ENCODE measurements around the gene SLC43A2. TPM values are rescaled to one million over a fixed set of nuclear protein-coding genes. Genes with fewer than 3 reads are reported as not detected.
A peak's percentile ranks its signal among the peaks of the same experiment; 100 is the strongest.

SLC43A2 gene
- total RNA-seq, 1 donor from 2014 or later, result 2.5 TPM

GRCh38 chr17:1606352-1606985 lies 22.2 kb downstream of the SLC43A2 start:
- H3K36me3 Mint-ChIP-seq (ENCODE audit: low read depth), result no peaks in the 10 kb centered on the region
- H3K27ac Mint-ChIP-seq, result peak overlapping the region; percentile 84
- H3K4me3 Mint-ChIP-seq, result no peak overlapping the region
- no peaks in the 10 kb centered on the region for H3K27me3 Mint-ChIP-seq (ENCODE audit: insufficient read depth)
- H3K4me1 Mint-ChIP-seq (ENCODE audit: low read depth), result peaks cover 20% of the 10 kb centered on the region
- DNase-seq (ENCODE audit: low spot score), result no peak
- H3K9me3 Mint-ChIP-seq, result peaks cover 4% of the 10 kb centered on the region
- intact Hi-C loops (cut with micrococcal nuclease), result no loop called here

- Mint-ChIP-seq H3K27me3 (ENCODE audit: insufficient read depth) (no peaks in the 10 kb centered on the region), H3K4me1 (ENCODE audit: low read depth) (peaks cover 20% of the 10 kb centered on the region), H3K9me3 (peaks cover 10% of the 10 kb centered on the region), H3K36me3 (ENCODE audit: low read depth) (no peaks in the 10 kb centered on the region), H3K27ac (peak overlapping the region; percentile 52), H3K4me3 (no peak overlapping the region)
- no peak for DNase-seq (ENCODE audit: low spot score)
- intact Hi-C loops (cut with micrococcal nuclease), result no loop called here
Measured at GRCh38 chr17:1605681-1606351, 22.8 kb downstream of the SLC43A2 start.

DNA sequence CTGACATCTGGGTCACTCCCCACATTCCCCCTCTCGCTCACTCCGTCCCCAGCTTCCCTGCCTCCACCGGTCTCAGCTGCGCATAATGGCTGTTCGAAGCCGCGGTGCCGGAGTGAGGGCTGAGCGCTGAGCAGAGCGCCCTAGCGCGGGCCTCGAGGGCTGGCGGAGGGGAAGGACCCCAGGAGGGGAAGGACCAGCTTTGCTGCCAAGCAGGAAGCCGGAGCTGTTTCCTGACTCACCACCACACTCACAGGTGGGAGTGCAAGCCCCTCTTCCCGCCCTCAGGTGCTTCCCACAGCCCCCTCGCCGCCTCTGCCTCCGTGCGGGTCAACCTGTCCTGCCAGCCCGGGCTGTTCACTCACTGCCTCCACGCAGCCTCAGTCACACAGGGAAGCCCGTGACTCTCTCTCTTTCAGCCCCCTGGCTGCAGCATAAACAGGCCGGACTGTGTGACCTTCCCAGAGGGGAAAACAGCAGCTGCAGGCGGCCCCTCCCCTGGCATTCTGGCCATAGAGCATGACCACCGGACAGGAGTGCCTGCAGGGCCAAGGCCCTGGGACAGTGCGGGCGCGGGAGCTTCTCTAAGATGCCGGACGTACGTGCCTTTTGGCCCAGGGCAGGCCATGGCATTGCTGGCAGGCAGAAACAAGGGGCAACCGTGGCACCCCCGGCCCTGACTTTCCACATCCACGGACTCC lies 23.7 kb downstream of the SLC43A2 start:
- peaks cover 12% of the 10 kb centered on the region for H3K9me3 Mint-ChIP-seq
- no peak overlapping the region for H3K27ac Mint-ChIP-seq
- peaks cover 20% of the 10 kb centered on the region for H3K4me1 Mint-ChIP-seq (ENCODE audit: low read depth)
- no peak for DNase-seq (ENCODE audit: low spot score)
- no peaks in the 10 kb centered on the region for H3K27me3 Mint-ChIP-seq (ENCODE audit: insufficient read depth)
- H3K4me3 Mint-ChIP-seq, result no peak overlapping the region
- H3K36me3 Mint-ChIP-seq (ENCODE audit: low read depth), result no peaks in the 10 kb centered on the region
- intact Hi-C loops (cut with micrococcal nuclease), result no loop called here

DNA sequence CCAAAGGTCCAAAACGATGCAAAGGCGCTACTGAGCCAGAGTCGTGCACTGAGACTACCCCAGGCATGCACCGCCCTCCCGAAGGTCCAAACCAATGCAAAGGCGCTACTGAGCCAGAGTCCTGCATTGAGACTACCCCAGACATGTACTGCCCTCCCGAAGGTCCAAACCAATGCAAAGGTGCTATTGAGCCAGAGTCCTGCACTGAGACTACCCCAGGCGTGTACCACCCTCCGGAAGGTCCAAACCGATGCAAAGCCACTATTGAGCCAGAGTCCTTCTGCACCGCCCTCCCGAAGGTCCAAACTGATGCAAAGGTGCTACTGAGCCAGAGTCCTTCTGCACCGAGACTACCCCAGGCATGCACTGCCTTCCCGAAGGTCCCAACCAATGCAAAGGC lies 27.1 kb downstream of the SLC43A2 start:
- Mint-ChIP-seq H3K4me3 (no peak overlapping the region), H3K9me3 (peaks cover 12% of the 10 kb centered on the region), H3K27me3 (ENCODE audit: insufficient read depth) (peaks cover 2% of the 10 kb centered on the region), H3K4me1 (ENCODE audit: low read depth) (peaks cover 6% of the 10 kb centered on the region), H3K27ac (no peak overlapping the region), H3K36me3 (ENCODE audit: low read depth) (no peaks in the 10 kb centered on the region)
- intact Hi-C loops (cut with micrococcal nuclease), result no loop called here
- no peak for DNase-seq (ENCODE audit: low spot score)

GRCh38 chr17:1598399-1599095 lies 30.1 kb downstream of the SLC43A2 start:
- Mint-ChIP-seq H3K27me3 (ENCODE audit: insufficient read depth) (peaks cover 5% of the 10 kb centered on the region), H3K4me1 (ENCODE audit: low read depth) (no peaks in the 10 kb centered on the region), H3K27ac (no peak overlapping the region), H3K36me3 (ENCODE audit: low read depth) (no peaks in the 10 kb centered on the region), H3K9me3 (peaks cover 12% of the 10 kb centered on the region), H3K4me3 (no peak overlapping the region)
- intact Hi-C loops (cut with micrococcal nuclease), result no loop called here
- no peak for DNase-seq (ENCODE audit: low spot score)

GRCh38 chr17:1597861-1598342 lies 30.7 kb downstream of the SLC43A2 start:
- intact Hi-C loops (cut with micrococcal nuclease), result no loop called here
- Mint-ChIP-seq H3K4me3 (no peak overlapping the region), H3K27ac (no peak overlapping the region), H3K9me3 (peaks cover 12% of the 10 kb centered on the region), H3K36me3 (ENCODE audit: low read depth) (no peaks in the 10 kb centered on the region), H3K27me3 (ENCODE audit: insufficient read depth) (peaks cover 6% of the 10 kb centered on the region), H3K4me1 (ENCODE audit: low read depth) (no peaks in the 10 kb centered on the region)
- DNase-seq (ENCODE audit: low spot score), result no peak

DNA sequence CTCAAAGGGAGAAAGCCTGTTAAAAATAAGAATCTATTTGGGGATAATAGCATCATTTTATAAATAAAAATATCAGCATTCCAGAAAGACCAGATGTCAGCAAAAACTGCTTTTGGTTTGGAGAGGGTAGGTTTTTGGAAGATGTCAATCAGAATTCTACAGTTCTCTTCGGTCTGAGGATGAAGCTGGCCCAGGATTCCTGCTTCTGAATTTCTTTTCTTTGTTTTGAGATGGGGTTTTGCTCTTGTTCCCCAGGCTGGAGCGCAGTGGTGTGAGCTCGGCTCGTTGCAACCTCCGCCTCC lies 35.1 kb downstream of the SLC43A2 start:
- no peak overlapping the region for H3K27ac Mint-ChIP-seq
- peaks cover 8% of the 10 kb centered on the region for H3K27me3 Mint-ChIP-seq (ENCODE audit: insufficient read depth)
- no peaks in the 10 kb centered on the region for H3K9me3 Mint-ChIP-seq
- no peaks in the 10 kb centered on the region for H3K4me1 Mint-ChIP-seq (ENCODE audit: low read depth)
- H3K36me3 Mint-ChIP-seq (ENCODE audit: low read depth), result no peaks in the 10 kb centered on the region
- no peak overlapping the region for H3K4me3 Mint-ChIP-seq
- no peak for DNase-seq (ENCODE audit: low spot score)
- intact Hi-C loops (cut with micrococcal nuclease), result no loop called here

GRCh38 chr17:1592751-1593629 lies 35.6 kb downstream of the SLC43A2 start:
- Mint-ChIP-seq H3K27ac (no peak overlapping the region), H3K4me3 (no peak overlapping the region), H3K4me1 (ENCODE audit: low read depth) (no peaks in the 10 kb centered on the region), H3K27me3 (ENCODE audit: insufficient read depth) (peaks cover 8% of the 10 kb centered on the region), H3K9me3 (no peaks in the 10 kb centered on the region), H3K36me3 (ENCODE audit: low read depth) (no peaks in the 10 kb centered on the region)
- intact Hi-C loops (cut with micrococcal nuclease), result no loop called here
- no peak for DNase-seq (ENCODE audit: low spot score)

DNA sequence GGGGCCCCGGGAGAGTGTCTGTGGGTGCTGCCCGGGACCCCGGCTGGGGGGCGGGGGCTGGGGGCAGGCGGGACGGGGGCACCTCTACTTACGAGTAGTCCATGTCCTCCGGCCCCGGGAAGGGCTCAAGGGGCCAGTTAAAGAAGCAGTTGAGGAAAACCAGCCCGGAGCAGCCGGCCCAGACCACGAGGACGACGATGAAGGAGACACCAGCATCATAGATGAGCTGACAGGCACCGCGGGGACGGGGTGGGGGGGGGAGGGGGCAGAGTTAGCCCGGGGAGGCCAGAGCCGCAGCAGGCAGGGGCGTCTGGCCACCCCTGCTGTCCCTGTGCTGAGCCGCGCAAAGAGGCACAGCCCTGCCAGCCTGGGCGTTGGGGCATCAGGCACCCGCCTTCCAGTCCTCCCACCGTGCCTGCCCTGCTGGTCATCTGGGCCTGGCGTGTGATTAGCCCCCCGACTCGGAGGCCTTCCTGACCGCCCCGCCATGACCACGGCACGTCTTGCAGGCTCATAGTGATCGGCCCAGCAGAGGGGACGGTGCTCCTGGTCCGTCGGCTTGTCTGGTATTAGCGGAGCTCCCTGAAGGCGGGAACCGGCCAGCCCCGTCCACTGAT lies 37.1 kb downstream of the SLC43A2 start:
- H3K36me3 Mint-ChIP-seq (ENCODE audit: low read depth), result no peaks in the 10 kb centered on the region
- no peak overlapping the region for H3K27ac Mint-ChIP-seq
- peaks cover 7% of the 10 kb centered on the region for H3K27me3 Mint-ChIP-seq (ENCODE audit: insufficient read depth)
- intact Hi-C loops (cut with micrococcal nuclease), result no loop called here
- no peaks in the 10 kb centered on the region for H3K9me3 Mint-ChIP-seq
- H3K4me1 Mint-ChIP-seq (ENCODE audit: low read depth), result no peaks in the 10 kb centered on the region
- H3K4me3 Mint-ChIP-seq, result no peak overlapping the region
- DNase-seq (ENCODE audit: low spot score), result no peak

GRCh38 chr17:1590747-1591473 lies 37.7 kb downstream of the SLC43A2 start:
- no peaks in the 10 kb centered on the region for H3K36me3 Mint-ChIP-seq (ENCODE audit: low read depth)
- DNase-seq (ENCODE audit: low spot score), result no peak
- no peaks in the 10 kb centered on the region for H3K4me1 Mint-ChIP-seq (ENCODE audit: low read depth)
- intact Hi-C loops (cut with micrococcal nuclease), result no loop called here
- H3K4me3 Mint-ChIP-seq, result no peak overlapping the region
- H3K27ac Mint-ChIP-seq, result no peak overlapping the region
- H3K9me3 Mint-ChIP-seq, result no peaks in the 10 kb centered on the region
- H3K27me3 Mint-ChIP-seq (ENCODE audit: insufficient read depth), result peaks cover 7% of the 10 kb centered on the region

DNA sequence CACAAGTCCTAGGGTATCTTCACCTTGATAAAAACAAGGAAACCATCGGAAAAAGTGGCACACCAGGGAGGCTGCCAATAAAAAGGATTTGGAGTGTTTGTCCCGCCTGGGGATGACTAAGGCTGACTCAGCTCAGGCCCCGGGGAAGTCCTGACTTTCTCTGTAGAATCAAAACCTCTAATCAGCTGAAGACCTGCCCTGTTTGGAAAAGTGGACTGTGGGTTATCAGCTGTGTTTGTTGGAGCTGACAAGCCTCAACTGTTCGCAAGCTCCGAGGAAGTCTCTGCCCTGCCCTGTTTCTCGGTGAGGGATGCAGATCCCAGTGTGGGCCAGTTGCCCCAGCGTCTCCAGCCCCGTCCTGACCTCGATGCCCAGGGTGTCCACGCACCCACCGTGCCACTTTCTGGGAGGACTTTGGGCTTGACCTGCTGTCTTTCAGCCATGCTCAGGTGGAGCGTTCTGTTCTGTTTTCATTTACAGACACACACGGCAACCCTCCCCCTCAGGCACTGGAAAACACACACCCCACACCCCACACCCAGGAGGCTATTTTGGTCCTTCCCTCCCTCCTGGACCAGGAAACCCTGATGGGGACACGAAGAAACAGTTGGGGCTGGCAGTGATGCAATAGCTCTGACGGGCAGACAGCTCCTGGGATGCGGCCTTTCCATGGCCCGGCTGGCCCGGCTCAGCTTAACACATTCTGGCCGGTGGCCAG lies 38.4 kb downstream of the SLC43A2 start:
- Mint-ChIP-seq H3K4me1 (ENCODE audit: low read depth) (no peaks in the 10 kb centered on the region), H3K27me3 (ENCODE audit: insufficient read depth) (peaks cover 7% of the 10 kb centered on the region), H3K4me3 (no peak overlapping the region), H3K36me3 (ENCODE audit: low read depth) (no peaks in the 10 kb centered on the region), H3K27ac (no peak overlapping the region), H3K9me3 (no peaks in the 10 kb centered on the region)
- intact Hi-C loops (cut with micrococcal nuclease), result no loop called here
- no peak for DNase-seq (ENCODE audit: low spot score)
